ENCODE measurements around the gene GAS2L1. TPM values are rescaled to one million over a fixed set of nuclear protein-coding genes. Genes with fewer than 3 reads are reported as not detected.

The GAS2L1 gene
- 1 to 10 TPM; 8.6 to 10.0 (median 9.8) TPM for polyA plus RNA-seq (ENCODE audit: insufficient read length in 3 of 3)
- long read RNA-seq, donor 1, partial matches to known transcripts: 0 of 4 reads
- long read RNA-seq, donor 1, other reads (novel, unspliced or antisense): 0 of 4 reads
- long read RNA-seq, donor 2, partial matches to known transcripts: 0 of 3 reads
- long read RNA-seq, donor 2, other reads (novel, unspliced or antisense): 0 of 3 reads
- long read RNA-seq, donor 3, partial matches to known transcripts: 0 of 5 reads
- long read RNA-seq, donor 3, other reads (novel, unspliced or antisense): 0 of 5 reads
- long read RNA-seq, donor 4, partial matches to known transcripts: 0 of 6 reads
- long read RNA-seq, donor 4, other reads (novel, unspliced or antisense): 0 of 6 reads
- long read RNA-seq, donor 5, partial matches to known transcripts: 0 of 3 reads
- long read RNA-seq, donor 5, other reads (novel, unspliced or antisense): 0 of 3 reads
- long read RNA-seq, donor 6, partial matches to known transcripts: 0 of 5 reads
- long read RNA-seq, donor 6, other reads (novel, unspliced or antisense): 0 of 5 reads
- long read RNA-seq, donor 7, transcript GAS2L1-209 (5 exons, 3,382 nt): major isoform, 5 of 9 reads
- long read RNA-seq, donor 7, partial matches to known transcripts: 0 of 9 reads
- long read RNA-seq, donor 7, other reads (novel, unspliced or antisense): 0 of 9 reads
- long read RNA-seq, donor 8, partial matches to known transcripts: 0 of 3 reads
- long read RNA-seq, donor 8, other reads (novel, unspliced or antisense): 0 of 3 reads
- long read RNA-seq, donor 9, transcript GAS2L1-209 (5 exons, 3,382 nt): major isoform, 5 of 8 reads
- long read RNA-seq, donor 9, partial matches to known transcripts: 0 of 8 reads
- long read RNA-seq, donor 9, other reads (novel, unspliced or antisense): 0 of 8 reads
- long read RNA-seq, donor 10, transcript GAS2L1-209 (5 exons, 3,382 nt): major isoform, 7 of 10 reads
- long read RNA-seq, donor 10, partial matches to known transcripts: 0 of 10 reads
- long read RNA-seq, donor 10, other reads (novel, unspliced or antisense): 0 of 10 reads
- long read RNA-seq, donor 11: 0 reads
- long read RNA-seq, donor 12, transcript GAS2L1-209 (5 exons, 3,382 nt): major isoform, 6 of 9 reads
- long read RNA-seq, donor 12, partial matches to known transcripts: 0 of 9 reads
- long read RNA-seq, donor 12, other reads (novel, unspliced or antisense): 0 of 9 reads
- long read RNA-seq, donor 13, partial matches to known transcripts: 0 of 2 reads
- long read RNA-seq, donor 13, other reads (novel, unspliced or antisense): 0 of 2 reads
- long read RNA-seq, donor 14, transcript GAS2L1-209 (5 exons, 3,382 nt): major isoform, 8 of 16 reads
- long read RNA-seq, donor 14, partial matches to known transcripts: 0 of 16 reads
- long read RNA-seq, donor 14, other reads (novel, unspliced or antisense): 0 of 16 reads
- long read RNA-seq, donor 15, partial matches to known transcripts: 0 of 10 reads
- long read RNA-seq, donor 15, other reads (novel, unspliced or antisense): 0 of 10 reads
- long read RNA-seq, donor 16, partial matches to known transcripts: 0 of 4 reads
- long read RNA-seq, donor 16, other reads (novel, unspliced or antisense): 0 of 4 reads

DNA sequence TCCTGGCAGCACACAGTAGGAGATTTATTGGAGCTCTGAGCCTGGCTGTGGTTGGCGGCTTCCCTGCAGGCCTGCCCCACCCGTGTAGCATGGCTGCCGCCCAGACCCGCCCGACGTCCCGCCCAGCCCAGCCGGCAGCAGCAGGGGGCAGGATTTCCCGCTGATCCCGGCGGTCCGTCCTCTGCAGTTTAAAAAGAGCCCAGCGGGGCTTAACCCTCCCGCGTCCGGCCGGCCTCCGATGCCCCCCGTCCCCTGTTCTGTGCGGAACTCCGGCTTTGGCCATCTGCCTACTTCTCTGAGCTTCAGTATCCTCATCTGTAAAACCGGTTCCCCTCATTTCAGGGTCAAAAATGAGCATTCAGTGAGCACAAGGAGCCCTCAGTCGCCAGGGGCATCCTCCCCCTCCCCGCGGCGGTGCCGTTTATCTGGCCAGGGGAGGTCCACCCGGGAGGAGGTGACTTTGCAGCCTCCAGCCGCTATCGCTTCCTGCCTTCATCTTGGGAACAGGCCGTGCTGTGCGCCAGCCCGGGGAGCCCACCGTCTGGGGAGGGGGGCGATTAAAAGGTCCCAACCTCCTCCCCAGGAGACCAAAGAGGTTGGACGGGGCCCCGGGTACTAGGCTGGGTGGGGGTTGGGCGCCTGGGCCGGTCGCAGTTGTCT is at the start of gene GAS2L1:
Gene GAS2L1, plus strand, starts transcription at position 476 of the 660 bp plus-strand sequence. CDS start 1,456 bp downstream, outside the sequence.
- DNase-seq: peak; percentile 80

GRCh38 chr22:29257751-29258181 is 48.7 kb upstream of the GAS2L1 start:
- DNase-seq: no peak

DNA sequence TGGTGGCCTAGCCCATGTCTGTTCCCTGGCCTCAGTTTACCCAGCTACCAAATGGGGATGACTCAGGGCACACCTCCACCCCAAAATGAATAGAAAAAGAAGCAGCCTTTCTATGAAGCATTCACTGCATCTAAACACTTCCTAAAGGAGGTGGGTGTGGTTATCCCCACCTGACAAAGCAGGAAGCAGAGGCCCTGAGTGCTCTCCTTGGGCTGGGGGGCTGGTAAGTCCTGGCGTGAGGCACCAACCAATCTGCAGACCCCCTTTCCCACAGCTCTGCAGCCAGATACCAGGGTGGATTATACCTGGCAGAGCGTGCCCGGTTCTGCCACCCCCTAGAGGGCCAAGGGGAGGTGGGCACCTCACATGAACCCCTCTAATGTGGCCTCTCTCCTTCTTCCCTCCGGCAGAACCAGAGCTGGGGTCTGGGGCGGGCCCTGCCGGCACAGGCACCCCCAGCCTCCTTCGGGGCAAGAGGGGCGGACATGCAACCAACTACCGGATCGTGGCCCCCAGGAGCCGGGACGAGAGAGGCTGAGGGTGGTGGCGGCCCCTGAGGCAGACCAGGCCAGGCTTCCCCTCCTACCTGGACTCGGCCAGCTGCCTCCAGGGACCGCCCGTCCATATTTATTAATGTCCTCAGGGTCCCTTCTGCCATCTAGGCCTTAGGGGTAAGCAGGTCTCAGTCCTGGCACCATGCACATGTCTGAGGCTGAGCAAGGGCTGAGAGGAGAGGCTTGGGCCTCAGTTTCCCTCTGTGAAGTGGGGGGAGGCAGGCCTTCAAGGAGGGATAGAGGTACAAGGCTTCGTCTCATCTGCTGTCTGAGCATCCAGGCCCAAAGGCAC is 47.8 kb upstream of the GAS2L1 start:
- no peak for DNase-seq

GRCh38 chr22:29259253-29259899 is 47.1 kb upstream of the GAS2L1 start:
- no peak for DNase-seq

DNA sequence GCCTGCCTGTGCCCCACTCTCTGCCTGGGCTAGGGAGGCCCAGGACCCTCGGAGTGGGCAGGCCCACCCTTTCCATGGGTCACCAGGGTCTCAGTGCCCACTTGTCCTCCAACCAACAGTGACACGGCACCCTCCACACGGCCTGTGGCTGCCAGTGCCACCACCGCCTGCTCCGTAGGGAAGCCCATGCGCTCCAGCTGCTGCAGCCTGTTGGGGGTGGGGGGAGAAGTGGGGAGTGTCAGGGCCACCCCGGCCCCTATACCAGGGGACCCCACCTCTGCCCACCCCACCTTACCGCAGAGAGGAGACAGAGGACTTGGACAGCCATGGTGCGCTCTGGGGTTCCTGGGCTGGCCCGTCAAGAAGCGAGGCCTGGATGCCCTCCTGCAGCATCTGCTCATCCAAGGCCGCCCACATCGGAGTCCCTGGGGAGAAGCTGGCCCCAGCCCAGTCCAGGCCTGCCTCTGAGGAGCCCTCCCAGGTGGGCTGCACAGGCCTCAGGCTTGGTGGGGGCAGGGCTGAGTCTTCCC is 46.4 kb upstream of the GAS2L1 start:
- no peak for DNase-seq

GRCh38 chr22:29260601-29261315 is 45.7 kb upstream of the GAS2L1 start:
- no peak for DNase-seq

GRCh38 chr22:29263791-29264276 is 42.6 kb upstream of the GAS2L1 start:
- DNase-seq: no peak

DNA sequence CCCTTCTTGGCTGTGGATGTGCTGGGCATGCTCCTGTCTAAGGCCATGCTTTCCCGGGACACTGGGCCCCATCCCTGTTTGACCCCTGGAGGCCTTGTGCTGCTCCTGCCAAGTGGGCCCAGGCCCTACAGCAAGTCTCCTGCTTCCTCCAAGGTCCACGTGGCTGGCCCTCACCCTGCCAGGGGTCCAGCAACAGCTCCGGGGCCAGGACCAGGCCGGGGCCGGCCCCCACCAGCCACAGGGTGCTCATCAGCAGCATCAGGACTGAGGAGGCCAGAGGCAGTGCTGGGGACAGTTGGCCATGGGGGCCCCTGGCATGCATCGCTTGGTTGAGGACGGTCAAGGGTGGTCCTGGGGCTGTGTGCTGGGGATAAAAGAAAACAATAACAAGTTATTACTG is 41.1 kb upstream of the GAS2L1 start:
- DNase-seq: no peak

GRCh38 chr22:29265929-29266328 is 40.5 kb upstream of the GAS2L1 start:
- DNase-seq: no peak

- DNase-seq: no peak
These were observed 39.6 kb upstream of the GAS2L1 start for GRCh38 chr22:29266564-29267461.

GRCh38 chr22:29267462-29267857 is 39.0 kb upstream of the GAS2L1 start:
- no peak for DNase-seq

DNA sequence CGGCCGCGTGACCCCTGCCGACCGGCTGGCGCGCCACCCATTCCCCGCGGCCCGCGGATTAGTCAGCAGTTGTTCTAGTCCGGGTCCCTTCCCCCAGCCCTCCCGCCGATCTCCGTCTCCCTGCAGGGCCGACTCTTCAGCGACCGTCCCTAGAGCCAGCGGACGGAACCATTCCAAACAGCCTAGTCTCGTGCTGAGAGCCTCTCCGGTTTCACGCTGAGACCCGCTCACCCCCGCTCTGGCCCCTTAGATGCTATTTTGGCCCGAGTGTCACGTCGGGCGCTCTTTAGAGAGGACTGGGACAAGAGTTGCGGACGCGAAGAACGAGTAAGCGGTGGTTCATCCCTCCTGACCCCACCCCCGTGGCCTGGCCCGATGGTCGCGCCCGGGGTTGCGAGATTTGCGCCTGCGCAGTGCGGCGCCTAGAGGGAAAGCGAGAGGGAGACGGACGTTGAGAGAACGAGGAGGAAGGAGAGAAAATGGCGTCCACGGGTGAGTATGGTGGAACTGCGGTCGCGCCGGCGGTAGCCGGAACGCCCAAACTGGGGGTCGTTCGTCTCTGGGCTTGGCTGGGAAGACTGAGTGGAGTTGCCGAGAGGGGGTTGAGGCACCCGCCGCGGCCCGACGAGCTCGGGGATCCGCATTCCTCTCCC is 38.5 kb upstream of the GAS2L1 start, which contains the start of the genes EWSR1 and RHBDD3:
Gene EWSR1, plus strand, starts transcription at position 411 of the 653 bp plus-strand sequence. Its CDS starts 69 bp downstream, at position 480.
Gene RHBDD3, minus strand, starts transcription at position 124 of the 653 bp plus-strand sequence. CDS start 2,355 bp downstream, outside the sequence.
- DNase-seq: peak; percentile 96

- peak; percentile 35 for DNase-seq
These were observed 37.8 kb upstream of the GAS2L1 start for GRCh38 chr22:29268511-29269229.

- DNase-seq: no peak
These were observed 37.2 kb upstream of the GAS2L1 start for GRCh38 chr22:29269230-29269604.
